Bronchial epithelial cell (primary cell): ENCODE results near the gene CDHR2. TPM values are rescaled to one million over a fixed set of nuclear protein-coding genes. Genes with fewer than 3 reads are reported as not detected.

Experiments used
- DNase-seq: peaks from one replicate; pipeline ENCODE4 v3.0.0-alpha.2; 2010; ENCODE audit warnings: low read depth
- FAIRE-seq: peaks from 2 replicates; lab custom pipeline; 2011; peaks lifted over from hg19 to GRCh38; lab: Jason Lieb, UNC
- H3K27me3 ChIP-seq: 2 replicates; pipeline ENCODE4 v1.5.1; 2011; ENCODE audit warnings: low read length; ENCODE audit not compliant: control insufficient read depth, insufficient read depth
- H3K36me3 ChIP-seq: 2 replicates; pipeline ENCODE4 v1.5.1; 2011; ENCODE audit warnings: low read length; ENCODE audit not compliant: control insufficient read depth, insufficient read depth
- H3K4me3 ChIP-seq: 2 replicates; pipeline ENCODE4 v1.5.1; 2011; ENCODE audit warnings: mild to moderate bottlenecking, low read depth, low read length, control low read depth
- total RNA-seq: library from RNA; depleted of rRNA; stranded (reverse); fragments of >200 nt; gene quantifications from 2 replicates; pipeline ENCODE4 v1.2.1, GENCODE V29; 2014
- TF ChIP-seq, protein P1 (sequence below): IDR thresholded peaks from 2 replicates; pipeline ENCODE4 v1.5.1; 2011; ENCODE audit warnings: mild to moderate bottlenecking, moderate library complexity, low read length, control low read depth, inconsistent platforms; ENCODE audit not compliant: insufficient read depth, severe bottlenecking

Gene CDHR2
- total RNA-seq, 1 donor from 2014 or later = under 0.01 TPM

DNA sequence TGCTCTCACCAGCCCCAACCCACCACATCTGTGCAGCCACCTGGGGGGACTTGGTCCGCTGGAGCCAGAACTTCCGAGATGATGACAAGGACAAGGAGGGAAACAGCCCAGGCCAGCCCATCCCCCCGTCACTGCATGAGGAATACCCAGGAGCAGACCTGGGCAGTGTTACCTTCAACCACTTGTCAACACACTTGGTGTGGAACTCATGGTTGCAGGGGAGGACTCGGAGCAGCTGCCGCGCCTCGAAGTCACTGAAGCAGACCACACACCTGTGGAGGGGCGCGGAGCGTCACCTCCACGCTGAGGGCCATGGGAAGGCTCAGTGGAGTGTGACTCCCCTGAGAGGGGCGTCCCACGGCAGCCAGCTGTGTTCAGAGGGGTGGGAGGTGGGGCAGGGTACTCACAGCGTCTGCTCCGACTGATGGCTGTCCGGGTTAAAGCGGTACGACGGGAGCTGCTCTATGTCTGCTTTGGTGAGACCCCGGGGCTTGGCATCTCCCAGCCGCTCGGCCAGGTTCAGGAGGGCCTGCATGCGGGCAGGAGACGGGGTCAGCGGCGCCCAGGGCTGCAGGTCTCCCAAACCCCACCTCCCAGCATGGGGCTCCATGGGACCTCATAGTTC lies 19.9 kb upstream of the CDHR2 start:
- H3K36me3 ChIP-seq = peaks cover 42% of the 10 kb centered on the region

DNA sequence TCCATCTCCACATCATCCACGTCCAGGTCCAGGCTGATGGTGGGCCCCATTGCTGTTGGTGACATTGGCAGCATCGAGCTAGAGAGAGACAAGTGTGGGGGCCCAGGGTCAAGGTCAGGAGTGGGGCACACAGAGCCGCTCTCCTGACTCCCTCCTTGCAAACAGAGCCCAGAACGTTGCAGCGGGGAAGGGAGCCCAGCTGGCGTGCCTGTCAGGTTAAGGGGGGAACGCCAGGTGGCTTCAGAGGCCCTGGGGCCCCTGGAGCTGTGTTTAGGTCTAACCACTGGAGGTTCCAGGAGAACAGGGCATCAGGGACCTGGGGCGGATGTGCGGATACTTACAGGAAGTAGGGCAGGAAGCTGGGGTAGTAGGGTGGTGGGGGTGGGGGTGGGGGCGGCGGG lies 19.4 kb upstream of the CDHR2 start:
- DNase-seq (no peak), FAIRE-seq (no peak)
- H3K27me3 ChIP-seq = no peaks in the 10 kb centered on the region
- TF ChIP-seq, protein P1, sequence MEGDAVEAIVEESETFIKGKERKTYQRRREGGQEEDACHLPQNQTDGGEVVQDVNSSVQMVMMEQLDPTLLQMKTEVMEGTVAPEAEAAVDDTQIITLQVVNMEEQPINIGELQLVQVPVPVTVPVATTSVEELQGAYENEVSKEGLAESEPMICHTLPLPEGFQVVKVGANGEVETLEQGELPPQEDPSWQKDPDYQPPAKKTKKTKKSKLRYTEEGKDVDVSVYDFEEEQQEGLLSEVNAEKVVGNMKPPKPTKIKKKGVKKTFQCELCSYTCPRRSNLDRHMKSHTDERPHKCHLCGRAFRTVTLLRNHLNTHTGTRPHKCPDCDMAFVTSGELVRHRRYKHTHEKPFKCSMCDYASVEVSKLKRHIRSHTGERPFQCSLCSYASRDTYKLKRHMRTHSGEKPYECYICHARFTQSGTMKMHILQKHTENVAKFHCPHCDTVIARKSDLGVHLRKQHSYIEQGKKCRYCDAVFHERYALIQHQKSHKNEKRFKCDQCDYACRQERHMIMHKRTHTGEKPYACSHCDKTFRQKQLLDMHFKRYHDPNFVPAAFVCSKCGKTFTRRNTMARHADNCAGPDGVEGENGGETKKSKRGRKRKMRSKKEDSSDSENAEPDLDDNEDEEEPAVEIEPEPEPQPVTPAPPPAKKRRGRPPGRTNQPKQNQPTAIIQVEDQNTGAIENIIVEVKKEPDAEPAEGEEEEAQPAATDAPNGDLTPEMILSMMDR = no peak
- H3K4me3 ChIP-seq = no peak overlapping the region
- peaks cover 42% of the 10 kb centered on the region for H3K36me3 ChIP-seq

More for the DNA sequence above, 19.9 kb upstream of the CDHR2 start:
- Histone ChIP-seq H3K27me3 (no peaks in the 10 kb centered on the region), H3K4me3 (no peak overlapping the region)
- TF ChIP-seq, protein P1 = no peak
- no peak for DNase-seq
- FAIRE-seq = no peak

DNA sequence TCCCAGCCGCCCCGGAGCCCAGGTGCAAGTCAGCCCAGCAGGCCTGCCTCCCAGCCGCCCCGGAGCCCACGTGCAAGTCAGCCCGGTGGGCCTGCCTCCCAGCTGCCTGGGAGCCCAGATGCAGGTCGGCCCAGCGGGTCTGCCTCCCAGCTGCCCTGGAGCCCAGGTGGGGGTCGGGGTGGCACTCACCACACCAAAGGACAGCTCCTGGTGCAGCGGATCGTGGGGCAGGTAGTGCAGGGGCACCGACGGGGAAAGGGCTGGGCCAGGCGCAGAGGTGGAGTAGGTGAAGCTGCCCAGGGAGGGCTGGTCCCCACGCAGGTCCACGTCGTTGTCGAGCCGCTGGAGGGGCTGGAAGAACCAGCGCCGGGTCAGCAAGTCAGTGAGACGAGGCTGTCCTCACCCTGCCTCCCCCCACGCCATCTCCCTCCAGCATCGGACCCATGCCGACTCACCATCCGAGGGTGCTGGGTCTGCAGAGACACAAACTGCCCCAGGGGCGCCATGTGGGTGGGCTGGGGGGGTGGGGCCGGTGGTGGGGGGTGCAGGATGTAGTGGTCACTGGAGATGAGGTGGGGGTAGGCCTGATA lies 18.7 kb upstream of the CDHR2 start:
- FAIRE-seq (no peak), DNase-seq (no peak)
- H3K36me3 ChIP-seq = peaks cover 42% of the 10 kb centered on the region
- no peaks in the 10 kb centered on the region for H3K27me3 ChIP-seq
- H3K4me3 ChIP-seq = no peak overlapping the region
- TF ChIP-seq, protein P1 = no peak

DNA sequence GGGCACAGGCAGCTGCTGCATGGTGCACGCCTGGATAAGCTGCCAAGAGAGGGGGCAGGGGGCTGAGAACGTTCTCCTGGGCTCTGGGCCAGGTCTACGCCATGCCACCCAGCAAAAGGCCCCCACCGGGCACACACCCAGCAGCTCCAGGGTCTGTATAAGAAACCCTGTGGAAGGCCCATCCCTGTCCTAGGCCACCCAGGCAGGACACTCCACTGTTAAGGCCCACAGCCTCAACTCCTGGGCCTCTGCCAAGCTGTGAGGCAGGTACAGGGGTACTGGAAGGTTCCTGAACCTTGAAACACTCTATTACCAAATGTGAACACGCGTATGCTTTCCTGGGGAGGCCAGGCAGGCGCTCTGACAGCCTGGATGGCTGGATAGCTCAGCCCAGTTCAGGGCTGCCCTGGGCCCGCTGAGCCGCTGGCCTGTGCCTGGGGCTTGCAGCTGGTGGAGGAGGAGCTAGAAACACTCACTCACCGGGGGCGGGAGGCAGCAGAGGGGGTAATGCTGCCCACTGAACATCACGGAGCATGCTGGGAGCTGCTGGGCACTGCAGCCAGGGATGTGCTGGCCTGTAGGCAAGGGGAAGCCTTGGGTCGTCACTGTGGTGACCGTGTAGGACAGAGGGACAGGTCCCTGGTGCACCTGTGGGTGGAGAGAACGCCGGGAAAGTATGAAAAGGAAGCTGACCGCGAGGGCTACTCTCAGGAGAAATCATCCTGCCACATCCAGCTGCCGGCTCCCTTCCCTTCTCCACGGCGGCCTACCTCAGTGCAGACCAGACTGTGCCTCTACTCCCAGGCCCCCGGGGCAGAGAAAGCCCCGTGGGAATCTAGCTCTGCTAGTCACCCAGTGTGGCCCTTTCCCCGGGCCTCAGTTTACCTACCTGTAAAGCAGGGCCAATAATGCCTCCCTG lies 17.9 kb upstream of the CDHR2 start:
- DNase-seq = no peak
- Histone ChIP-seq H3K4me3 (no peak overlapping the region), H3K36me3 (peaks cover 42% of the 10 kb centered on the region), H3K27me3 (no peaks in the 10 kb centered on the region)
- TF ChIP-seq, protein P1 = no peak
- no peak for FAIRE-seq

DNA sequence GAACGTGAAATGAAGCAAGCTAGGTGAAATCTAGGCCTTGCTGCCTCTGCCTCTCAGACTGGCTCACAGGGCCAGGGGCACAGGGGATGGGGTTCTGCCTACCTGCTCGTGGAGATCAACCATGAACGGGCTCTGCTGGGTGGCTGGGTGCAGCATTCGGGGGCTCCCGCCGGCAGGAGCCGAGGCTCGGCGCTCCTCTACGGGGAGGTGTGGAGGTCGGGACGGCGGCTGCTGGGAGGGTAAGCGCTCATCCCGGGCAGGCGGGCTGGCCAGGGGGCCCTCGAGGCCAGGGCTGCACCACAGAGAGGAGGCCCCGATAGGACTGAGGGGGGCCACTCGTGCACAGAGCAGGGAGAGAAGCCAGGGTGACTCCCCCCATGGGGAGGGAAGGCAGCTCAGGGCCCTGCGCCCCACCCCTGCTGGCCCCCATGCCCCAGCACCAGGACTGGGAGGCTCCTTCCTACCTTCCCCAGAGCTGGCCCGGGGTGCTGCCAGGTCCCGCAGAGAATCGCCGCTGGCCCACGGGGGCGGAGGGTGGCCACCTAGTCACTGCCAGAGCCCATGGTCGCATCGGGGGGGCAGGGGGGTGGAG lies 17.1 kb upstream of the CDHR2 start:
- no peaks in the 10 kb centered on the region for H3K27me3 ChIP-seq
- peaks cover 42% of the 10 kb centered on the region for H3K36me3 ChIP-seq
- TF ChIP-seq, protein P1 = no peak

More for the DNA sequence above, 17.1 kb upstream of the CDHR2 start:
- no peak overlapping the region for H3K4me3 ChIP-seq
- FAIRE-seq (no peak), DNase-seq (no peak)
